Adrenal gland (tissue), 5 donors: ENCODE measurements around the gene CNRIP1.

ENCODE experiments used
- CTCF ChIP-seq, 6 experiments: fragments of 450-650 bp in 4 of 6; fragments of 200-600 bp in 2 of 6; sonication (generic) in 1 of 6; IDR thresholded peaks; 1 replicate in 5 of 6; 2 replicates in 1 of 6; pipeline versions ENCODE4 v1.5.1 to v1.8.0; 2016 to 2021; ENCODE audit warnings: antibody characterized with exemption in 6 of 6, mild to moderate bottlenecking in 2 of 6, moderate library complexity in 1 of 6
- POLR2A ChIP-seq, 2 donors: fragments of 450-650 bp; IDR thresholded peaks; one replicate each; pipeline ENCODE4 v1.6.1; 2017; ENCODE audit warnings: antibody characterized with exemption in 2 of 2, mild to moderate bottlenecking in 2 of 2, moderate library complexity in 1 of 2
- donor health status: DM: no; HTN: no; CAD: no.

- no peak for TF ChIP-seq POLR2A (IDR thresholded peaks at IDR 0.05)
- no peak for TF ChIP-seq CTCF (IDR thresholded peaks at IDR 0.05)
Measured at GRCh38 chr2:68263632-68264031, 56.1 kb downstream of the CNRIP1 start.
